OCI-LY7 (cell line): ENCODE results near the gene MED4. TPM values are rescaled to one million over a fixed set of nuclear protein-coding genes. Genes with fewer than 3 reads are reported as not detected.
"Not testable (repeated sequence)": the region's sequence is repeated elsewhere in the genome, so short reads cannot be mapped to it uniquely, and the experiment has no call there.

Experiments used
- BruUV-seq: library from RNA; stranded (reverse); fragments of 400-500 nt; replicated peaks from 2 replicates; lab custom pipeline; 2021; lab: Mats Ljungman, UMichigan
- CTCF ChIA-PET: fragments of 300-600 bp; sonication (Branson Sonifier 250); formaldehyde crosslinking; loops from one replicate; lab custom pipeline; 2022; ENCODE audit warnings: antibody characterized with exemption; ENCODE audit not compliant: unreplicated experiment; lab: Charles Lee
- POLR2A ChIA-PET: fragments of 300-600 bp; sonication (Branson Sonifier 250); formaldehyde crosslinking; loops from one replicate; lab custom pipeline; 2022; ENCODE audit warnings: antibody characterized with exemption; lab: Charles Lee
- DNase-seq: peaks from one replicate; pipeline ENCODE4 v3.0.0-alpha.2; 2015; ENCODE audit warnings: low spot score
- H2AFZ ChIP-seq: fragments of 200-600 bp; sonication (generic), shearing (Covaris generic); 2 replicates; pipeline ENCODE4 v1.6.1; 2014; ENCODE audit warnings: mild to moderate bottlenecking, antibody characterized with exemption, low read length, moderate library complexity
- H3K27ac ChIP-seq: fragments of 200-600 bp; sonication (generic); 2 replicates; pipeline ENCODE4 v1.5.1; 2014; ENCODE audit warnings: mixed run types, low read depth, mild to moderate bottlenecking, moderate library complexity, low read length, inconsistent platforms; ENCODE audit not compliant: poor library complexity, severe bottlenecking
- H3K36me3 ChIP-seq: fragments of 200-600 bp; sonication (generic); 2 replicates; pipeline ENCODE4 v1.6.1; 2014; ENCODE audit warnings: mild to moderate bottlenecking, antibody characterized with exemption, low read length, moderate library complexity, mixed read lengths; ENCODE audit not compliant: insufficient read depth
- H3K4me1 ChIP-seq: fragments of 200-600 bp; sonication (generic); 2 replicates; pipeline ENCODE4 v1.5.1; 2014; ENCODE audit warnings: mild to moderate bottlenecking, low read length; ENCODE audit not compliant: insufficient read depth, poor library complexity, severe bottlenecking
- H3K4me2 ChIP-seq: fragments of 200-600 bp; sonication (generic); 2 replicates; pipeline ENCODE4 v1.6.1; 2014; ENCODE audit warnings: mild to moderate bottlenecking, low read length
- H3K4me3 ChIP-seq: fragments of 200-600 bp; sonication (generic); 2 replicates; pipeline ENCODE4 v1.5.1; 2014; ENCODE audit warnings: mild to moderate bottlenecking, low read depth, low read length; ENCODE audit not compliant: poor library complexity, severe bottlenecking
- H3K79me2 ChIP-seq: fragments of 200-600 bp; sonication (generic); 2 replicates; pipeline ENCODE4 v1.6.1; 2016; ENCODE audit warnings: low read depth, mild to moderate bottlenecking, low read length, moderate library complexity, mixed read lengths; ENCODE audit not compliant: insufficient read depth
- H3K9me2 ChIP-seq: fragments of 200-600 bp; sonication (generic); 2 replicates; pipeline ENCODE4 v1.6.1; 2016; ENCODE audit warnings: mild to moderate bottlenecking, low read length, mixed read lengths; ENCODE audit not compliant: insufficient read depth
- H3K9me3 ChIP-seq: fragments of 200-600 bp; sonication (generic); 2 replicates; pipeline ENCODE4 v1.6.1; 2014; ENCODE audit warnings: mild to moderate bottlenecking, mixed run types, low read length, mixed read lengths
- H4K20me1 ChIP-seq: fragments of 200-600 bp; sonication (generic); 2 replicates; pipeline ENCODE4 v1.6.1; 2014; ENCODE audit warnings: mild to moderate bottlenecking, antibody characterized with exemption, low read length, moderate library complexity, mixed read lengths; ENCODE audit not compliant: insufficient read depth
- EZH2phosphoT487 ChIP-seq: fragments of 200-600 bp; sonication (generic); IDR thresholded peaks from 2 replicates; pipeline ENCODE4 v1.6.1; 2018; ENCODE audit warnings: low read depth, borderline replicate concordance, mild to moderate bottlenecking, mixed run types, antibody characterized with exemption, low read length, moderate library complexity, mixed read lengths
- intact Hi-C: fragments of 100-400 bp; cut with micrococcal nuclease; formaldehyde crosslinking; loops from one replicate; pipeline ENCODE4 v1.10.0; 2022; ENCODE audit not compliant: unreplicated experiment
- total RNA-seq, 2 experiments: library from RNA; depleted of rRNA in 1 of 2; stranded (reverse); fragments of >200 nt in 1 of 2; shearing (Covaris generic) in 1 of 2; gene quantifications; 2 replicates each; pipeline ENCODE4 v1.2.3, GENCODE V29; 2014 to 2022
- TF ChIP-seq, protein P1 (sequence below): fragments of 200-600 bp; sonication (generic); conservative IDR thresholded peaks from 2 replicates; pipeline ENCODE4 v1.5.1; 2014; ENCODE audit warnings: mild to moderate bottlenecking, antibody characterized with exemption, low read length, moderate library complexity, mixed read lengths

The MED4 gene
- total RNA-seq, 2 experiments from 2014 or later, result 31.1 to 57.0 TPM

GRCh38 chr13:48058536-48058935 lies 36.4 kb downstream of the MED4 start:
- H3K27ac ChIP-seq, POLR2A ChIA-PET, CTCF ChIA-PET, H4K20me1 ChIP-seq, H3K4me2 ChIP-seq, H3K79me2 ChIP-seq, H3K9me2 ChIP-seq, H3K4me3 ChIP-seq, intact Hi-C loops, H2AFZ ChIP-seq, H3K9me3 ChIP-seq, BruUV-seq, DNase-seq, H3K4me1 ChIP-seq: not testable (repeated sequence)
- H3K36me3 ChIP-seq, result peaks cover 31% of the 10 kb centered on the region

DNA sequence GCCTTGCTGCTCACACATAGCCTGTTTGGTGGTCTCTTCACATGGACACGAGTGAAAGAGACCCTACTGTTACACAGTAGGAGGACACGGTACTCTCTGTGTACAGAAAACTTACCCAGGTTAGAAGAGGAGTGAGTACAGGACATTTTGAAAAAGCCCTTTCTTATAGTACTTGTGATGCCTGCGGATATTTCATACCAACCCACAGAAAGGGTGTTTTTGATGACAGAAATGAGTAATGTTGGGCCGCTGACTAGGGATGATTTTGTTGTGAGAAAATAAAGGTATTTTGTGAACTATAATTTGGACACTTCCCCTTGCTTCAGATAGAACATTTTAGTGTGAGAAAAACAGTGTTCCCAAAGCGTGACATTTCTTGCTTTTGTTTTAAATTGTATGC lies 39.2 kb downstream of the MED4 start:
- no peak for DNase-seq
- Histone ChIP-seq H3K36me3 (peaks cover 48% of the 10 kb centered on the region), H3K9me2 (no peaks in the 10 kb centered on the region), H3K79me2 (no peaks in the 10 kb centered on the region), H3K4me2 (no peak overlapping the region), H2AFZ (no peak overlapping the region), H3K4me1 (no peaks in the 10 kb centered on the region), H3K4me3 (no peak overlapping the region), H4K20me1 (no peaks in the 10 kb centered on the region), H3K9me3 (no peaks in the 10 kb centered on the region), H3K27ac (no peak overlapping the region)
- BruUV-seq, result no TSS peak
- CTCF ChIA-PET, result no interaction called here
- no peak for TF ChIP-seq EZH2phosphoT487
- TF ChIP-seq, protein P1, sequence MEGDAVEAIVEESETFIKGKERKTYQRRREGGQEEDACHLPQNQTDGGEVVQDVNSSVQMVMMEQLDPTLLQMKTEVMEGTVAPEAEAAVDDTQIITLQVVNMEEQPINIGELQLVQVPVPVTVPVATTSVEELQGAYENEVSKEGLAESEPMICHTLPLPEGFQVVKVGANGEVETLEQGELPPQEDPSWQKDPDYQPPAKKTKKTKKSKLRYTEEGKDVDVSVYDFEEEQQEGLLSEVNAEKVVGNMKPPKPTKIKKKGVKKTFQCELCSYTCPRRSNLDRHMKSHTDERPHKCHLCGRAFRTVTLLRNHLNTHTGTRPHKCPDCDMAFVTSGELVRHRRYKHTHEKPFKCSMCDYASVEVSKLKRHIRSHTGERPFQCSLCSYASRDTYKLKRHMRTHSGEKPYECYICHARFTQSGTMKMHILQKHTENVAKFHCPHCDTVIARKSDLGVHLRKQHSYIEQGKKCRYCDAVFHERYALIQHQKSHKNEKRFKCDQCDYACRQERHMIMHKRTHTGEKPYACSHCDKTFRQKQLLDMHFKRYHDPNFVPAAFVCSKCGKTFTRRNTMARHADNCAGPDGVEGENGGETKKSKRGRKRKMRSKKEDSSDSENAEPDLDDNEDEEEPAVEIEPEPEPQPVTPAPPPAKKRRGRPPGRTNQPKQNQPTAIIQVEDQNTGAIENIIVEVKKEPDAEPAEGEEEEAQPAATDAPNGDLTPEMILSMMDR, result no peak
- POLR2A ChIA-PET, result no interaction called here
- intact Hi-C loops, result no loop called here

DNA sequence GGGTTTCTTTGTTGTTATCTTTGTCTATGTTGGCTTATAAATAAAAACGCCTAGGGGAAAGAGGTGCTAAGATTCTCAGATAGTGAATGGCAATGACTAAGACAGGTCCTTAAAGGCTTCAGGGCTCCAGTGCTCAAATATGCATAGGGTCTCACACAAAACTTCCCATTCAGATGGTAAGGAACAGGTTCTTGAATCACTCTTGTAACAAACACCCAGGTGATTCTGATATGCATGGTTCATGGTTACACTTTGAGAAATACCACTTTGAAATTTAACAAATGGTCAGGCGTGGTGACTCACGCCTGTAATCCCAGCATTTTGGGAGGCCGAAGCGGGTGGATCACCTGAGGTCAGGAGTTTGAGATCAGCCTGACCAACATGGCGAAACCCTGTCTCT lies 40.3 kb downstream of the MED4 start:
- H3K4me1 ChIP-seq, result no peaks in the 10 kb centered on the region
- no peaks in the 10 kb centered on the region for H4K20me1 ChIP-seq
- TF ChIP-seq EZH2phosphoT487, result no peak
- TF ChIP-seq, protein P1, result no peak
- no TSS peak for BruUV-seq
- H3K27ac ChIP-seq, result no peak overlapping the region
- H3K9me3 ChIP-seq, result no peaks in the 10 kb centered on the region
- no peak overlapping the region for H3K4me2 ChIP-seq
- no peaks in the 10 kb centered on the region for H3K9me2 ChIP-seq
- peaks cover 58% of the 10 kb centered on the region for H3K36me3 ChIP-seq
- no peak overlapping the region for H2AFZ ChIP-seq
- ChIA-PET CTCF (no interaction called here), POLR2A (no interaction called here)
- H3K4me3 ChIP-seq, result no peak overlapping the region
- no peaks in the 10 kb centered on the region for H3K79me2 ChIP-seq
- intact Hi-C loops, result no loop called here
- DNase-seq, result no peak
